GM03348 (cell line): ENCODE data around the gene ICE1.
"Not testable (repeated sequence)": the region's sequence is repeated elsewhere in the genome, so short reads cannot be mapped to it uniquely, and the experiment has no call there.

Experiments used
- DNase-seq: peaks from one replicate; pipeline ENCODE4 v3.0.0; 2012; ENCODE audit warnings: low spot score

The ICE1 gene

GRCh38 chr5:5490774-5491347 is 68.4 kb downstream of the ICE1 start:
- DNase-seq = no peak

- DNase-seq = peak; percentile 73
Observed at GRCh38 chr5:5492087-5492933, 69.8 kb downstream of the ICE1 start.

GRCh38 chr5:5492934-5493271 is 70.4 kb downstream of the ICE1 start:
- not testable (repeated sequence) for DNase-seq

- DNase-seq = peak; percentile 85
Observed at GRCh38 chr5:5494489-5495402, 72.3 kb downstream of the ICE1 start.

- DNase-seq = peak; percentile 86
Observed at GRCh38 chr5:5497152-5497788, 74.8 kb downstream of the ICE1 start.

- no peak for DNase-seq
Observed at GRCh38 chr5:5499442-5499841, 77.0 kb downstream of the ICE1 start.

- DNase-seq = no peak
Observed at GRCh38 chr5:5504325-5504724, 81.8 kb downstream of the ICE1 start.

GRCh38 chr5:5505815-5506214 is 83.3 kb downstream of the ICE1 start:
- no peak for DNase-seq

- DNase-seq = no peak
Observed at GRCh38 chr5:5508391-5508790, 85.9 kb downstream of the ICE1 start.

- DNase-seq = no peak
Observed at GRCh38 chr5:5511904-5512416, 89.5 kb downstream of the ICE1 start.

GRCh38 chr5:5512543-5512942 is 90.1 kb downstream of the ICE1 start:
- DNase-seq = no peak

- DNase-seq = not testable (repeated sequence)
Observed at GRCh38 chr5:5520622-5521021, 98.1 kb downstream of the ICE1 start.

- DNase-seq = no peak
Observed at GRCh38 chr5:5521029-5521428, 98.6 kb downstream of the ICE1 start.

- DNase-seq = no peak
Observed at GRCh38 chr5:5521478-5521877, 99.0 kb downstream of the ICE1 start.

GRCh38 chr5:5522336-5522735 is 99.9 kb downstream of the ICE1 start:
- DNase-seq = no peak

GRCh38 chr5:5523066-5523505 is 100.6 kb downstream of the ICE1 start:
- no peak for DNase-seq

GRCh38 chr5:5524327-5524726 is 101.8 kb downstream of the ICE1 start:
- no peak for DNase-seq

- DNase-seq = no peak
Observed at GRCh38 chr5:5531371-5531770, 108.9 kb downstream of the ICE1 start.

- no peak for DNase-seq
Observed at GRCh38 chr5:5532306-5533076, 110.0 kb downstream of the ICE1 start.

- no peak for DNase-seq
Observed at GRCh38 chr5:5533927-5534326, 111.5 kb downstream of the ICE1 start.

GRCh38 chr5:5534333-5534732 is 111.9 kb downstream of the ICE1 start:
- no peak for DNase-seq
